HL-60 (cell line): ENCODE results near the gene FEM1A.

Source experiments
- DNase-seq, 2 experiments: peaks; one replicate each; pipeline ENCODE4 v3.0.0-alpha.2; 2010 to 2020; ENCODE audit warnings: low read depth in 1 of 2, low spot score in 1 of 2
- H3K27ac ChIP-seq: fragments of 250-450 bp; sonication (Bioruptor Pico); replicated peaks from 2 replicates; pipeline ENCODE4 v1.5.1; 2020; ENCODE audit warnings: mild to moderate bottlenecking, moderate library complexity
- H3K27me3 ChIP-seq: fragments of 250-450 bp; sonication (Bioruptor Pico); 2 replicates; pipeline ENCODE4 v1.5.1; 2021; ENCODE audit warnings: mild to moderate bottlenecking, moderate library complexity; ENCODE audit not compliant: insufficient read depth, poor library complexity, severe bottlenecking
- H3K4me3 ChIP-seq: replicated peaks from 2 replicates; pipeline ENCODE4 v1.5.1; 2011; ENCODE audit warnings: mild to moderate bottlenecking, control low read depth, low read length; ENCODE audit not compliant: insufficient read depth
- CTCF ChIP-seq: IDR thresholded peaks from one replicate; pipeline ENCODE4 v1.5.1; 2011; ENCODE audit warnings: low read length, control low read depth, inconsistent platforms; ENCODE audit not compliant: insufficient read depth
- GABPA ChIP-seq: IDR thresholded peaks from 2 replicates; pipeline ENCODE4 v1.6.1; 2012; ENCODE audit warnings: low read depth
- POLR2AphosphoS5 ChIP-seq: IDR thresholded peaks from 2 replicates; pipeline ENCODE4 v1.6.1; 2012; ENCODE audit warnings: low read depth
- SPI1 ChIP-seq: IDR thresholded peaks from 2 replicates; pipeline ENCODE4 v1.6.1; 2012; ENCODE audit warnings: low read depth, mild to moderate bottlenecking, borderline replicate concordance
- TF ChIP-seq, protein P1 (sequence below): IDR thresholded peaks from 2 replicates; pipeline ENCODE4 v1.6.1; 2012; ENCODE audit warnings: low read depth; ENCODE audit not compliant: insufficient replicate concordance

FEM1A gene

GRCh38 chr19:4814625-4815425, 23.3 kb downstream of the FEM1A start:
- Histone ChIP-seq H3K27ac (no peak overlapping the region), H3K27me3 (no peaks in the 10 kb centered on the region), H3K4me3 (no peak overlapping the region)
- TF ChIP-seq, protein P1, sequence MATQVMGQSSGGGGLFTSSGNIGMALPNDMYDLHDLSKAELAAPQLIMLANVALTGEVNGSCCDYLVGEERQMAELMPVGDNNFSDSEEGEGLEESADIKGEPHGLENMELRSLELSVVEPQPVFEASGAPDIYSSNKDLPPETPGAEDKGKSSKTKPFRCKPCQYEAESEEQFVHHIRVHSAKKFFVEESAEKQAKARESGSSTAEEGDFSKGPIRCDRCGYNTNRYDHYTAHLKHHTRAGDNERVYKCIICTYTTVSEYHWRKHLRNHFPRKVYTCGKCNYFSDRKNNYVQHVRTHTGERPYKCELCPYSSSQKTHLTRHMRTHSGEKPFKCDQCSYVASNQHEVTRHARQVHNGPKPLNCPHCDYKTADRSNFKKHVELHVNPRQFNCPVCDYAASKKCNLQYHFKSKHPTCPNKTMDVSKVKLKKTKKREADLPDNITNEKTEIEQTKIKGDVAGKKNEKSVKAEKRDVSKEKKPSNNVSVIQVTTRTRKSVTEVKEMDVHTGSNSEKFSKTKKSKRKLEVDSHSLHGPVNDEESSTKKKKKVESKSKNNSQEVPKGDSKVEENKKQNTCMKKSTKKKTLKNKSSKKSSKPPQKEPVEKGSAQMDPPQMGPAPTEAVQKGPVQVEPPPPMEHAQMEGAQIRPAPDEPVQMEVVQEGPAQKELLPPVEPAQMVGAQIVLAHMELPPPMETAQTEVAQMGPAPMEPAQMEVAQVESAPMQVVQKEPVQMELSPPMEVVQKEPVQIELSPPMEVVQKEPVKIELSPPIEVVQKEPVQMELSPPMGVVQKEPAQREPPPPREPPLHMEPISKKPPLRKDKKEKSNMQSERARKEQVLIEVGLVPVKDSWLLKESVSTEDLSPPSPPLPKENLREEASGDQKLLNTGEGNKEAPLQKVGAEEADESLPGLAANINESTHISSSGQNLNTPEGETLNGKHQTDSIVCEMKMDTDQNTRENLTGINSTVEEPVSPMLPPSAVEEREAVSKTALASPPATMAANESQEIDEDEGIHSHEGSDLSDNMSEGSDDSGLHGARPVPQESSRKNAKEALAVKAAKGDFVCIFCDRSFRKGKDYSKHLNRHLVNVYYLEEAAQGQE, result no peak
- TF ChIP-seq GABPA (no peak), CTCF (no peak), SPI1 (no peak), POLR2AphosphoS5 (no peak)
- no peak for DNase-seq

DNA sequence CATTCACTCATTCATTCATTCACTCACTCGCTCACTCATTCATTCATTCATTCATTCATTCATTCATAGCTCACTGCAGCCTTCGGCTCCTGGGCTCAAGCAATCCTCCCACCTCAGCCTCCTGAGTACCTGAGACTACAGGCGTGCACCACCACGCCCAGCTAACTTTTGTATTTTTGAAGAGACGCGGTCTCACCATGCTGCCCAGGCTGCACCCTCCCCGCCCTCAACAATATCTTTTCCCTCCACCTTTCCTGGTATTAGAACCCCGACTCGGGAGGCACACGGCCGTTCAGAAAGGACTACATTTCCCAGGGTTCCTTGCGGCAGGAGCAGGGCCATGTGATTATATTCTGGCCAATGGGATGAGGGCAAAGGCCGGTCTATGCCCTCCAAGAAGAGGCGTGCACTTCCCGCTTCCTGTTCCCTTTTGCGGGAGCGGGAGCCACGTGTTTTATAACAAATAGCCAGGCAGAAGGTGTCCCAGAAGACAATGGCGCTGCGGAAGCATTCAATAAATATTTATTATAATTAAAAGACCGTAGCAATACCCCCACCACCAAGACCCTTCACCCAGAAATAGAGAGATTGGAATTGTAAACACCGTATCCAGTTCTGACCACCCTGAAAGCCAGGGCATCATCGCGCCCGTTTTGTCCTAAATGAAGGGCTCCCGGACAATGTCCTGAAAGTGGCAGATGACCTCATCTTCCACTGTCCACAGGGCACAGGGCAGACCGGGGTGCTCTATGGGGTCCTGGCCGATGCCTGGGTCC, 24.1 kb downstream of the FEM1A start:
- Histone ChIP-seq H3K27me3 (no peaks in the 10 kb centered on the region), H3K27ac (peak overlapping the region; percentile 28), H3K4me3 (peak overlapping the region; percentile 30)
- TF ChIP-seq POLR2AphosphoS5 (peak; percentile 69), SPI1 (peak; percentile 88), CTCF (no peak), GABPA (peak; percentile 68)
- TF ChIP-seq, protein P1, result no peak
- DNase-seq, result peak; percentile 94 to 98

- TF ChIP-seq SPI1, result no peak
- TF ChIP-seq GABPA, result no peak
- no peak for TF ChIP-seq CTCF
- TF ChIP-seq POLR2AphosphoS5, result no peak
- H3K27me3 ChIP-seq, result no peaks in the 10 kb centered on the region
- no peak for DNase-seq
- H3K4me3 ChIP-seq, result no peak overlapping the region
- peak overlapping the region; percentile 28 for H3K27ac ChIP-seq
Measured at GRCh38 chr19:4816202-4816949, 24.8 kb downstream of the FEM1A start.
